ENCODE data around the gene RAB27A. TPM values are rescaled to one million over a fixed set of nuclear protein-coding genes. Genes with fewer than 3 reads are reported as not detected.

The RAB27A gene
- total and polyA plus RNA-seq, 2 of the 13 experiments (the other 11 are each of a cell fraction or from before 2014, with no cell fraction given) = 3.4 to 8.1 TPM

DNA sequence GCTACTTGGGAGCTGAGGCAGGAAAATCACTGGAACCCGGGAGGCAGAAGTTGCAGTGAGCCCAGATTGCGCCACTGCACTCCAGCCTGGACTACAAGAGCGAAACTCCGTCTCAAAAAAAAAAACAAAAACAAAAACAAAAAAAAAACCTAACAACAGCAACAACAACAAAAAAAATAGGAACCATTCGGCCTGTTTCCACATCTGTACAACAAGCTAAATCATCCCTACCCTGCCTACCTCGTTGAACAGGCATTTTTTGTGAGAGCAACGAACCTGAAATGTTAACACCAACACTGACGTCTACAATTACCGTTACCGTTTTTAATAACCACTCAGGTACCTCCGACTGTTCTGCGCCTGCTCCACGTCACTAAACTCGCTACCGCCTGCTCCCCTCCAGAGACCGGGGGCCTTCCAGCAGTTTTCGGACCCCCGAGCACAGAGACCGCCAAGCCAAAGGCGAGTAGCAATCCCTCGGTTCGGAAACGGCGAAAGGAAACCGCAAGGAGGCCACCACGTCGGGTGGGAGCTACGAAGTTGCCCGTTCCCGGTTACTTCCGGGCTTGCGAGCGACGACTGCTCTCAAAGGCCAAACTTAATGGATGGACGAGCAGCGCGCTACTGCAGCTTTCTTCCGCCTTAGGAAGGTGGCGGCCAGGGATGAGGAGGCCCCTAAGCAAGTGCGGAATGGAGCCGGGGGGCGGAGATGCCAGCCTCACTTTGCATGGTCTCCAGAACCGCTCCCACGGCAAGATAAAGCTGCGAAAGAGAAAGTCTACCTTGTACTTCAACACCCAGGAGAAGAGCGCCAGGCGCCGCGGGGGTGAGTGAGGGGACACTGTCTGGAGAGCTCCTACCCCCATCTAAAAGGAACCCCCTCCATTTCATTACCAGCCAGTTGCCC lies 29.2 kb upstream of the RAB27A start, which contains the start of the genes PIGB and PIGBOS1 (continued):
- TF ChIP-seq, protein P1, sequence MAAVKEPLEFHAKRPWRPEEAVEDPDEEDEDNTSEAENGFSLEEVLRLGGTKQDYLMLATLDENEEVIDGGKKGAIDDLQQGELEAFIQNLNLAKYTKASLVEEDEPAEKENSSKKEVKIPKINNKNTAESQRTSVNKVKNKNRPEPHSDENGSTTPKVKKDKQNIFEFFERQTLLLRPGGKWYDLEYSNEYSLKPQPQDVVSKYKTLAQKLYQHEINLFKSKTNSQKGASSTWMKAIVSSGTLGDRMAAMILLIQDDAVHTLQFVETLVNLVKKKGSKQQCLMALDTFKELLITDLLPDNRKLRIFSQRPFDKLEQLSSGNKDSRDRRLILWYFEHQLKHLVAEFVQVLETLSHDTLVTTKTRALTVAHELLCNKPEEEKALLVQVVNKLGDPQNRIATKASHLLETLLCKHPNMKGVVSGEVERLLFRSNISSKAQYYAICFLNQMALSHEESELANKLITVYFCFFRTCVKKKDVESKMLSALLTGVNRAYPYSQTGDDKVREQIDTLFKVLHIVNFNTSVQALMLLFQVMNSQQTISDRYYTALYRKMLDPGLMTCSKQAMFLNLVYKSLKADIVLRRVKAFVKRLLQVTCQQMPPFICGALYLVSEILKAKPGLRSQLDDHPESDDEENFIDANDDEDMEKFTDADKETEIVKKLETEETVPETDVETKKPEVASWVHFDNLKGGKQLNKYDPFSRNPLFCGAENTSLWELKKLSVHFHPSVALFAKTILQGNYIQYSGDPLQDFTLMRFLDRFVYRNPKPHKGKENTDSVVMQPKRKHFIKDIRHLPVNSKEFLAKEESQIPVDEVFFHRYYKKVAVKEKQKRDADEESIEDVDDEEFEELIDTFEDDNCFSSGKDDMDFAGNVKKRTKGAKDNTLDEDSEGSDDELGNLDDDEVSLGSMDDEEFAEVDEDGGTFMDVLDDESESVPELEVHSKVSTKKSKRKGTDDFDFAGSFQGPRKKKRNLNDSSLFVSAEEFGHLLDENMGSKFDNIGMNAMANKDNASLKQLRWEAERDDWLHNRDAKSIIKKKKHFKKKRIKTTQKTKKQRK (IDR thresholded peaks at IDR 0.05; ENCODE audit: low read length) = no peak
- TF ChIP-seq, protein P2, sequence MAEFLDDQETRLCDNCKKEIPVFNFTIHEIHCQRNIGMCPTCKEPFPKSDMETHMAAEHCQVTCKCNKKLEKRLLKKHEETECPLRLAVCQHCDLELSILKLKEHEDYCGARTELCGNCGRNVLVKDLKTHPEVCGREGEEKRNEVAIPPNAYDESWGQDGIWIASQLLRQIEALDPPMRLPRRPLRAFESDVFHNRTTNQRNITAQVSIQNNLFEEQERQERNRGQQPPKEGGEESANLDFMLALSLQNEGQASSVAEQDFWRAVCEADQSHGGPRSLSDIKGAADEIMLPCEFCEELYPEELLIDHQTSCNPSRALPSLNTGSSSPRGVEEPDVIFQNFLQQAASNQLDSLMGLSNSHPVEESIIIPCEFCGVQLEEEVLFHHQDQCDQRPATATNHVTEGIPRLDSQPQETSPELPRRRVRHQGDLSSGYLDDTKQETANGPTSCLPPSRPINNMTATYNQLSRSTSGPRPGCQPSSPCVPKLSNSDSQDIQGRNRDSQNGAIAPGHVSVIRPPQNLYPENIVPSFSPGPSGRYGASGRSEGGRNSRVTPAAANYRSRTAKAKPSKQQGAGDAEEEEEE (CRISPR knock-in tag; IDR thresholded peaks at IDR 0.05; ENCODE audit: borderline replicate concordance) = no peak
- TF ChIP-seq MIER3 (CRISPR knock-in tag; IDR thresholded peaks at IDR 0.05; ENCODE audit: borderline replicate concordance) (peak; percentile 79; the same call in 1 of the 2 replicates), CHD2 (IDR thresholded peaks at IDR 0.05; ENCODE audit: low read depth, low read length) (0 out of 2 replicates have a peak, but pooled peaks have one; percentile 19), ZNF292 (CRISPR knock-in tag; IDR thresholded peaks at IDR 0.05; ENCODE audit: borderline replicate concordance, low read depth) (peak; percentile 52; the same call in 1 of the 2 replicates), NKX3-1 (CRISPR knock-in tag; IDR thresholded peaks at IDR 0.05) (no peak), JDP2 (CRISPR knock-in tag; IDR thresholded peaks at IDR 0.05; ENCODE audit: borderline replicate concordance) (no peak), TBX3 (IDR thresholded peaks at IDR 0.05; ENCODE audit: borderline replicate concordance) (no peak)
- TF ChIP-seq, protein P3, sequence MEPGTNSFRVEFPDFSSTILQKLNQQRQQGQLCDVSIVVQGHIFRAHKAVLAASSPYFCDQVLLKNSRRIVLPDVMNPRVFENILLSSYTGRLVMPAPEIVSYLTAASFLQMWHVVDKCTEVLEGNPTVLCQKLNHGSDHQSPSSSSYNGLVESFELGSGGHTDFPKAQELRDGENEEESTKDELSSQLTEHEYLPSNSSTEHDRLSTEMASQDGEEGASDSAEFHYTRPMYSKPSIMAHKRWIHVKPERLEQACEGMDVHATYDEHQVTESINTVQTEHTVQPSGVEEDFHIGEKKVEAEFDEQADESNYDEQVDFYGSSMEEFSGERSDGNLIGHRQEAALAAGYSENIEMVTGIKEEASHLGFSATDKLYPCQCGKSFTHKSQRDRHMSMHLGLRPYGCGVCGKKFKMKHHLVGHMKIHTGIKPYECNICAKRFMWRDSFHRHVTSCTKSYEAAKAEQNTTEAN (CRISPR knock-in tag; conservative IDR thresholded peaks at IDR 0.05) = 0 out of 2 replicates have a peak, but pooled peaks have one; percentile 9
- TF ChIP-seq, protein P4, sequence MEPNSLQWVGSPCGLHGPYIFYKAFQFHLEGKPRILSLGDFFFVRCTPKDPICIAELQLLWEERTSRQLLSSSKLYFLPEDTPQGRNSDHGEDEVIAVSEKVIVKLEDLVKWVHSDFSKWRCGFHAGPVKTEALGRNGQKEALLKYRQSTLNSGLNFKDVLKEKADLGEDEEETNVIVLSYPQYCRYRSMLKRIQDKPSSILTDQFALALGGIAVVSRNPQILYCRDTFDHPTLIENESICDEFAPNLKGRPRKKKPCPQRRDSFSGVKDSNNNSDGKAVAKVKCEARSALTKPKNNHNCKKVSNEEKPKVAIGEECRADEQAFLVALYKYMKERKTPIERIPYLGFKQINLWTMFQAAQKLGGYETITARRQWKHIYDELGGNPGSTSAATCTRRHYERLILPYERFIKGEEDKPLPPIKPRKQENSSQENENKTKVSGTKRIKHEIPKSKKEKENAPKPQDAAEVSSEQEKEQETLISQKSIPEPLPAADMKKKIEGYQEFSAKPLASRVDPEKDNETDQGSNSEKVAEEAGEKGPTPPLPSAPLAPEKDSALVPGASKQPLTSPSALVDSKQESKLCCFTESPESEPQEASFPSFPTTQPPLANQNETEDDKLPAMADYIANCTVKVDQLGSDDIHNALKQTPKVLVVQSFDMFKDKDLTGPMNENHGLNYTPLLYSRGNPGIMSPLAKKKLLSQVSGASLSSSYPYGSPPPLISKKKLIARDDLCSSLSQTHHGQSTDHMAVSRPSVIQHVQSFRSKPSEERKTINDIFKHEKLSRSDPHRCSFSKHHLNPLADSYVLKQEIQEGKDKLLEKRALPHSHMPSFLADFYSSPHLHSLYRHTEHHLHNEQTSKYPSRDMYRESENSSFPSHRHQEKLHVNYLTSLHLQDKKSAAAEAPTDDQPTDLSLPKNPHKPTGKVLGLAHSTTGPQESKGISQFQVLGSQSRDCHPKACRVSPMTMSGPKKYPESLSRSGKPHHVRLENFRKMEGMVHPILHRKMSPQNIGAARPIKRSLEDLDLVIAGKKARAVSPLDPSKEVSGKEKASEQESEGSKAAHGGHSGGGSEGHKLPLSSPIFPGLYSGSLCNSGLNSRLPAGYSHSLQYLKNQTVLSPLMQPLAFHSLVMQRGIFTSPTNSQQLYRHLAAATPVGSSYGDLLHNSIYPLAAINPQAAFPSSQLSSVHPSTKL (CRISPR knock-in tag; IDR thresholded peaks at IDR 0.05) = peak; percentile 61
- TF ChIP-seq, protein P5, sequence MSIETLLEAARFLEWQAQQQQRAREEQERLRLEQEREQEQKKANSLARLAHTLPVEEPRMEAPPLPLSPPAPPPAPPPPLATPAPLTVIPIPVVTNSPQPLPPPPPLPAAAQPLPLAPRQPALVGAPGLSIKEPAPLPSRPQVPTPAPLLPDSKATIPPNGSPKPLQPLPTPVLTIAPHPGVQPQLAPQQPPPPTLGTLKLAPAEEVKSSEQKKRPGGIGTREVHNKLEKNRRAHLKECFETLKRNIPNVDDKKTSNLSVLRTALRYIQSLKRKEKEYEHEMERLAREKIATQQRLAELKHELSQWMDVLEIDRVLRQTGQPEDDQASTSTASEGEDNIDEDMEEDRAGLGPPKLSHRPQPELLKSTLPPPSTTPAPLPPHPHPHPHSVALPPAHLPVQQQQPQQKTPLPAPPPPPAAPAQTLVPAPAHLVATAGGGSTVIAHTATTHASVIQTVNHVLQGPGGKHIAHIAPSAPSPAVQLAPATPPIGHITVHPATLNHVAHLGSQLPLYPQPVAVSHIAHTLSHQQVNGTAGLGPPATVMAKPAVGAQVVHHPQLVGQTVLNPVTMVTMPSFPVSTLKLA (IDR thresholded peaks at IDR 0.05) = no peak
- TF ChIP-seq, protein P6, sequence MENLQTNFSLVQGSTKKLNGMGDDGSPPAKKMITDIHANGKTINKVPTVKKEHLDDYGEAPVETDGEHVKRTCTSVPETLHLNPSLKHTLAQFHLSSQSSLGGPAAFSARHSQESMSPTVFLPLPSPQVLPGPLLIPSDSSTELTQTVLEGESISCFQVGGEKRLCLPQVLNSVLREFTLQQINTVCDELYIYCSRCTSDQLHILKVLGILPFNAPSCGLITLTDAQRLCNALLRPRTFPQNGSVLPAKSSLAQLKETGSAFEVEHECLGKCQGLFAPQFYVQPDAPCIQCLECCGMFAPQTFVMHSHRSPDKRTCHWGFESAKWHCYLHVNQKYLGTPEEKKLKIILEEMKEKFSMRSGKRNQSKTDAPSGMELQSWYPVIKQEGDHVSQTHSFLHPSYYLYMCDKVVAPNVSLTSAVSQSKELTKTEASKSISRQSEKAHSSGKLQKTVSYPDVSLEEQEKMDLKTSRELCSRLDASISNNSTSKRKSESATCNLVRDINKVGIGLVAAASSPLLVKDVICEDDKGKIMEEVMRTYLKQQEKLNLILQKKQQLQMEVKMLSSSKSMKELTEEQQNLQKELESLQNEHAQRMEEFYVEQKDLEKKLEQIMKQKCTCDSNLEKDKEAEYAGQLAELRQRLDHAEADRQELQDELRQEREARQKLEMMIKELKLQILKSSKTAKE (CRISPR knock-in tag; IDR thresholded peaks at IDR 0.05; ENCODE audit: borderline replicate concordance) = peak; percentile 27; the same call in 1 of the 2 replicates
